Choroid plexus epithelial cell (primary cell): ENCODE data around the gene BARHL2.

Source experiments
- DNase-seq: peaks from one replicate; pipeline ENCODE4 v3.0.0-alpha.2; 2010; ENCODE audit warnings: low read depth
- H3K4me3 ChIP-seq: 2 replicates; pipeline ENCODE4 v1.5.1; 2011; ENCODE audit warnings: low read depth, mild to moderate bottlenecking, control low read depth, low read length, moderate library complexity
- TF ChIP-seq, protein P1 (sequence below): conservative IDR thresholded peaks from 2 replicates; pipeline ENCODE4 v1.5.1; 2011; ENCODE audit warnings: low read depth, mild to moderate bottlenecking, control low read depth, inconsistent platforms, low read length, moderate library complexity

The BARHL2 gene

DNA sequence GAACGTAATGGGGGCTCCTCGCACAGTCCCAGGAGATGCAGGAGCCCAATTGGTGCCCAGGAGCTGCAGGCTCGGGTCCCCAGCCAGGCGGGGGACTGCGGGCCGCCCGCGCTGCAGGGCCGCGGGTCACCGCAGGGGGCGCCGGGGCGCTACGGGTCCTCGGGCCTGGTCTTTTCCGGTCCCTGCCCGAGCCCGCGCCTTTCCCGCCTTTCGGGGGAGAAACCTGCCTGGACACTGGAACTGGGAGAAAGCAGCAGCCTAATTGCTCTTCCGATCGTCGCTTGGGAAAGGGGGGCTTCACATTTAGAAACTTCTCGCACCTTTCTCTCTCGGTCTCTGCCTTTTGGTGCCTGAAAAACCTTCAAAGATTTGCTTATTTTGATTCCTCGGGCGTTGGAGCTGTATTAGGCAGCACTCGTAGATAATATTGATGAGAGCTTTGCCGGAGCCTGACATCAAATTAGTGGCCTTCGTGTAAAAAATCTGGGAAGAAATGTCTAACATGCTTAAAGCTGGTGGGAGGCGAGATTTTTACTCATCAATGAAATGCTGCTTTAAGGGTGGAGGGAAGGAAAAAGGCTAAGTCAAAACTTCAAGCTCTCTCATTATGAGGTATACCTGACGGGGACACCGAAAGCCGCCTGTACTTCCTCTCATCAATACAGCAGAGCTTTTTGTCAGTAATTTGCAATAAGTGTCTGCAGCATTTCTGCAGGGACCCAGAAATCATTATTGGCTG is 12.6 kb upstream of the BARHL2 start:
- no peak overlapping the region for H3K4me3 ChIP-seq
- TF ChIP-seq, protein P1, sequence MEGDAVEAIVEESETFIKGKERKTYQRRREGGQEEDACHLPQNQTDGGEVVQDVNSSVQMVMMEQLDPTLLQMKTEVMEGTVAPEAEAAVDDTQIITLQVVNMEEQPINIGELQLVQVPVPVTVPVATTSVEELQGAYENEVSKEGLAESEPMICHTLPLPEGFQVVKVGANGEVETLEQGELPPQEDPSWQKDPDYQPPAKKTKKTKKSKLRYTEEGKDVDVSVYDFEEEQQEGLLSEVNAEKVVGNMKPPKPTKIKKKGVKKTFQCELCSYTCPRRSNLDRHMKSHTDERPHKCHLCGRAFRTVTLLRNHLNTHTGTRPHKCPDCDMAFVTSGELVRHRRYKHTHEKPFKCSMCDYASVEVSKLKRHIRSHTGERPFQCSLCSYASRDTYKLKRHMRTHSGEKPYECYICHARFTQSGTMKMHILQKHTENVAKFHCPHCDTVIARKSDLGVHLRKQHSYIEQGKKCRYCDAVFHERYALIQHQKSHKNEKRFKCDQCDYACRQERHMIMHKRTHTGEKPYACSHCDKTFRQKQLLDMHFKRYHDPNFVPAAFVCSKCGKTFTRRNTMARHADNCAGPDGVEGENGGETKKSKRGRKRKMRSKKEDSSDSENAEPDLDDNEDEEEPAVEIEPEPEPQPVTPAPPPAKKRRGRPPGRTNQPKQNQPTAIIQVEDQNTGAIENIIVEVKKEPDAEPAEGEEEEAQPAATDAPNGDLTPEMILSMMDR, result no peak
- no peak for DNase-seq

DNA sequence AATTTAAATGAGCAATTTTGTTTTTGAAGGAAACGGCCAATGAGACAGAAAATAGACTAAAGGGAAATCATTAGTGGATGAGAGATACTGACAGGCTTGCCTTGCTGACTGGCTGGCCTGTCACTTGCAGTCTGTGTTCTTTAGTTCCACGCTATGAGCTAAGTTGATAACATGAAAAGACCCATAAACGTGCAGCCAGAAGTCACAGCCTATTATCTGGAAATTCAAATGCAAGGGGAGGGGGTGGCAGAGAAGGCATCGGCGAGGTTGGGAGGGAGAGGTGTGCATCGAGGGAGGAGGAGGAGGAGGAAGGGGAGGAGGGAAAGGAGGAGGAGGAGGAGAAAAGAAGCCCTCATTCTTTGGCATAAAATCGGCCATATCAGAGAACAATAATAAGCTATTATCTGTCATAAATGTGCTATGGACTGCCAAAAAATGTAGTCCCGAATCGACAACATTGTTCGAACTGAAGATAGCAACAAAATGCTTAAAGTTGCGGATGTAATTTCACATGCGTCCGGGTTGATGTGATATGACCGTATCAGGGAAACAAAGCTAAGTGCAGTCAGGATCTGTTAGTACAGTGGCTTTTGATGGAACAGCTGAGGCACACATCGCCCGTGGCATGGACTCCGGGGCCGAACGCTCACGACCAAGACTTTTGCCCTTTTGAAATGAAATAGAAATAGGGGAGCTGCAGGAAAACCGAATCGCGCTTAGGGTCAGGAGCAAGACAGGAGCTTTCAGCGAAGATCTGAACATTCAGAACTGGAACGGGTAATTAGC is 11.6 kb upstream of the BARHL2 start:
- H3K4me3 ChIP-seq, result no peak overlapping the region
- TF ChIP-seq, protein P1, result no peak
- DNase-seq, result no peak

DNA sequence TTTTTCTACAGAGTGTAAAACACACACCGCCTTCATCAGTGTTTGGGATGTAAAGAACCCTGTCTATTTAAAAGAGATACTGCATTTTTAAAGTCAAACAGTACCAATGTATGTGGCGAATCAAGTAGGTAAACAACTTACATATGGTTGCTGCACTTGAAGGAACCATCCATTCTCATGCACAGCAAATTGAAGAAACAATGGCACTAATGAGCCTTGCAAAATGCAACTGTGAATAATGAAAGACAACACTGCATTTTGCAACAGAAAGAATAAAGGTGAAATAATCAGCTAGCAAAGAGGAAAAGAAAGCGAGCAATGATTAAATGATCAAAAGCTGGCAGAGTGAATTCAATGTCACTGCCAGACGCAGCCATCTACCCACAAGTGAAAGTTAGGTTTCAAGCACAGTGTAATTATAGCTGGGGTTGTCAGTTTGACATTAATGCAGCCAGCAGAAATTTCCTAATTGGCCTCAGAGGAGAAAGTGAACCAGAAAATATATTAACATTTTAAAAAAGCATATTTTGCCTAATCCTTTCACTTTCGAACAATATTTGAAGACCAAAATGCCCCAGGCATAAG is 10.9 kb upstream of the BARHL2 start:
- TF ChIP-seq, protein P1, result no peak
- no peak for DNase-seq
- H3K4me3 ChIP-seq, result no peak overlapping the region

DNA sequence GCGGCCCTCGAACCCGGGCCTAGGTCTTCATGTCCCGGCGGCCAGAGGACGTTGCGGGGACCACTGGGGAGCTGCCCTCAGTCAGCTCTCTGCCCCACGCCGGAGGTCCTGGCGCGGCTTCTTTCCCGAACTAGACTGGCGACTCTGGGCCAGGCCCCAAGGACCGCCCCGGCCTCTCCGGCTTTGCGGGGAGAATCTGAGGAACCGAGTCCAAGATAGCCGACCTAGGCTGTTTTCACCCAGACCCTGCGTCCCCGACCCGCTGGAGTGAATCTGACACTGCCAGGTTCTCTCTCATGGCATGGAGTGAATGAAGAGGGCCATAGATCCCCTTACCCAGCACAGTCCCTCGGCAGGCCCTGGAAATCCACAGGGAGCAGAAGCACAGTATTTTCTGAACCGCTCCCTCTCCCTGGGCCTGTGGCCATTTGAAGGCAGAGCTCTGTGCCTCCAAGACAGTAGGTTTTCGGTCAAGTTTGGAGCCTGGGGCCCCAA is 9.9 kb upstream of the BARHL2 start:
- no peak for DNase-seq
- TF ChIP-seq, protein P1, result no peak
- no peak overlapping the region for H3K4me3 ChIP-seq

DNA sequence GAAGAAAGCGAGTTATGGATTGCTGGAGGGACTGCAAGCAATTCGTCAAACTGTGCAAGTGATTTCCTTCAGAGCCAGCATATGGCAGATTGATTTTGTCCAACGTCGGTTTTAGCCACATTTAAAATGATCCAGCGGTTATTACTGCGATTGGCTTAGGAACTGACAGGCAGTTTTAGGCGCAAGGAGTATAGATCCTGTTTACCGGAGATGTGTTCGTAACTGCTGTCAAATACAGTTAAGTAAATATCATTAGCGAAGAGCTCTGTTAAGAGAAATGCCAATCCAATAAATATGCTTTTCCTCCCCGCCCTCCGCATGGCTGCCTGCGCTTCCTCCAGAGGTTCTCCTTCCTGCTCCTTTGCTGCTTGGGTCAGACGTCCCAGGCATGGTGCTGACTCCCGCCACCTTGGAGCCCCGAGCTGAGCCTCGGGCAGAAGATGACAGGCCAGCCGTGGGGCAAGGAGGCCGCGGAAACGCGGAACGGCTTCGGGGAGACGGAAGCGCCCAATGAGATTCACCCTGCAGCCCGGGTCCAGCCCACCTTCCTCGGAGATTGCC is 9.4 kb upstream of the BARHL2 start:
- peak; percentile 4 for DNase-seq
- TF ChIP-seq, protein P1, result no peak
- no peak overlapping the region for H3K4me3 ChIP-seq

DNA sequence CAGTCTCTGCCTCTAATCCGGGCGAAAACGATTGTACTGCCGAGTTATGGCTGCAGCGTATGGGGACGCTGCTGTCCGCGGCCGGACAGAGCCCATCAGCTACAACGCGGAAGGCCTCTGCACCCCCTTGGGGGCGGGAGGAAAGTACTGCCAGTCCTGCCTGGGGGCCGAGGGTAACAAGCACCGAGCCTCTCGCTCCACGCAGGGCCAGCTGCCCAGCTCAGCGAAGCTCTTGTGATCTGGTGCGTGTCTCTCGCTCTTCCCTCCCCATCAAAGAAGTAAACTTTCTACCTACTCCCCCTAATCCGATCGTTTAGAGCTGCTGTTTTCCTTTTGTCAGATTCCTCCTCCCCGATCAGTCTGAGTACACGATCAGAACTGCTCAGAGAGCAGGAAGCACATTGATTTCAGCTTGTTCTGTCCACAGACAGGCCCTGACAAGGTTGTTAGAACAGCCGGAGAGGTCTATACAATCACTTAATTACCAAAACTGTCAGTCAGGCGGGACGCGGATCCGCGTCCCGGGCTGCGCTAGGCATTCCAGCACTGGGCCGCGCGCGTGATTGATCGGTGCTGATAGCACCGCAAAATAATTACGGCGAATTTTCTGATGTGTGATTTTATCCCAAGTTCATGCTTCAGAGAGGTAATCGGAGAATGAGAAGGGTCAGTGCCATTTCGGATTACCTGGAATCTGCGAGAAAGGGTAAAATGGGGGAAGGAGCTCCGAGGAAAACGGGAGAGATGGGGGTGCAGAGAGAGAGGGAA is 8.7 kb upstream of the BARHL2 start:
- DNase-seq, result peak; percentile 13
- TF ChIP-seq, protein P1, result no peak
- no peak overlapping the region for H3K4me3 ChIP-seq
